WI38 (cell line): ENCODE data around the gene UTP4.

Experiments
- H3K4me3 ChIP-seq: 2 replicates; pipeline ENCODE4 v1.5.1; 2011; ENCODE audit warnings: low read depth, mild to moderate bottlenecking, control low read depth, low read length
- TF ChIP-seq, protein P1 (sequence below): IDR thresholded peaks from 2 replicates; pipeline ENCODE4 v1.5.1; 2012; ENCODE audit warnings: low read depth, mild to moderate bottlenecking, control low read depth, low read length

The UTP4 gene

DNA sequence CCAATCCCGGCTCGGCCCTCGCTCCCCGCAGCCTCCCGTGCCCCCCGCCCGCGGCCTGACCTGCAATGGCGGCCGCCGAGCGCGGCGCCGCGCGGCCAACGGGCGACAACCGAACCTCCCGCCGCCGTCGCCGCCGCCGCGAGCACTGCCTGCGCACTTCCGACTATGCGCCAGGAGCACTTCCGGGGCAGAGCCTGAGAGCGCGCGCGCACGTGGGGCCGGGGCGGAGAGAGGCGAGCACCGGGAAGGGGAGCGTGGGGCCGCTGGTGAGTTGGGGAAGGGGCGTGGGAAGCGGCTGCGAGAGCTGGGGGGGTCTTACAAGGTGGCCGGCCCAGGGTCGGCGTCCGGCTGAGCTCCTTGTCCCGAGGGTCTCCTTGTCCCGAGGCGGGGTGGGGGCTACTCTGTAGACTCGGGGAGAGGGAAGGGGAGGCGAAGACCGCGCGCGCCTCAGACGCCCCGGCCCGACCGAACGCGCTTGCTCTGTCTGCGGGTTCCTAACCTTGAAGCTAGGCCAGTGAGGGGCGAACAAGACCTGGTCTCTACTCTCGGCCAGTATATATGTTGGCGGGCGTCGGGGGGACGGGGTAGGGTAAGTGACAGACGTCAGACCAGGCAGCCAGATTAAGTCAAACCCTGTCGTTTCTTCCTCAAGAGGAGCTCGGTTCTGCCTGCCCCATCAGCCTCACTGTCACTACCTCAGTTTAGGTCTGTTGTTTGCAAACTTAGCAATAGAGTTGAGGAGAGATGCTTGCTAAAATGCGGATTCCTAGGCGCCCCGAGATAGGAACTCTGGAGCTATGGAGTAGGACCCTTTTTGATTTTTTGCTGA lies at the start of gene UTP4, which contains the start of gene CHTF8:
TSS of gene UTP4 (plus strand) at position 226 of the 829 bp plus-strand sequence. CDS start 811 bp downstream, outside the sequence.
TSS of gene CHTF8 (minus strand) at position 165 of the 829 bp plus-strand sequence. CDS start 11,130 bp downstream, outside the sequence.
- H3K4me3 ChIP-seq: peak within 1 kb of the TSS; percentile 79
- TF ChIP-seq, protein P1, sequence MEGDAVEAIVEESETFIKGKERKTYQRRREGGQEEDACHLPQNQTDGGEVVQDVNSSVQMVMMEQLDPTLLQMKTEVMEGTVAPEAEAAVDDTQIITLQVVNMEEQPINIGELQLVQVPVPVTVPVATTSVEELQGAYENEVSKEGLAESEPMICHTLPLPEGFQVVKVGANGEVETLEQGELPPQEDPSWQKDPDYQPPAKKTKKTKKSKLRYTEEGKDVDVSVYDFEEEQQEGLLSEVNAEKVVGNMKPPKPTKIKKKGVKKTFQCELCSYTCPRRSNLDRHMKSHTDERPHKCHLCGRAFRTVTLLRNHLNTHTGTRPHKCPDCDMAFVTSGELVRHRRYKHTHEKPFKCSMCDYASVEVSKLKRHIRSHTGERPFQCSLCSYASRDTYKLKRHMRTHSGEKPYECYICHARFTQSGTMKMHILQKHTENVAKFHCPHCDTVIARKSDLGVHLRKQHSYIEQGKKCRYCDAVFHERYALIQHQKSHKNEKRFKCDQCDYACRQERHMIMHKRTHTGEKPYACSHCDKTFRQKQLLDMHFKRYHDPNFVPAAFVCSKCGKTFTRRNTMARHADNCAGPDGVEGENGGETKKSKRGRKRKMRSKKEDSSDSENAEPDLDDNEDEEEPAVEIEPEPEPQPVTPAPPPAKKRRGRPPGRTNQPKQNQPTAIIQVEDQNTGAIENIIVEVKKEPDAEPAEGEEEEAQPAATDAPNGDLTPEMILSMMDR: no peak

DNA sequence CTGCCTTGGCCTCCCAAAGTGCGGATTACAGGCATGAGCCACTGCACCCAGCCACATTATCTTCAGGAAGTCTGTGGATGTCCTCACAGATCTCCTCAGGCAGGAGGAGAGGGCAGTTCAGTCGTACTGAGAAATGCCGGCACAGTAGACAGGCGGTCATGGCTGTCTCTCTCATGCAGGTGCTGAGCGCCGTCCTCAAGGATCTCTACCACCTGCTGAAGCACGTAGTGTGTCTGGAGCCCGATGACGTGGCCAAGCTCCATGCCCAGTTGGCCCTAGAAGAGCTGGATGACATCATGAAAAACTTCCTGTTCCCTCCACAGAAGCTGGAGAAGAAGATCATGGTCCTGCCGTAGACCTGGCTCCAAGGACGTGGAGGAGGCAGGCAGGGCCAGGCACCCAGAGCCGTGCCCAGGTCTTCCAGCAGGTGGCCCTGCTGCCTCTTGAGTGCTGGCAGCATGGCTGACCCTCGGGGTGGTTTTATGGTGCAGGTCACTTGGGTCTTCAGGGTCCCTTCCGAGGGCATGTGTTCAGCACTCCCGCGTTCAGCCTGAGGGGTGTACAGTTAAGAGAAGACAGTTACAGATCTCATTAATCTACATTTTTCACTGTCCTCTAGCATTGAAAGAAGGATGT lies 49.0 kb upstream of the UTP4 start:
- H3K4me3 ChIP-seq: no peak overlapping the region
- TF ChIP-seq, protein P1: no peak

DNA sequence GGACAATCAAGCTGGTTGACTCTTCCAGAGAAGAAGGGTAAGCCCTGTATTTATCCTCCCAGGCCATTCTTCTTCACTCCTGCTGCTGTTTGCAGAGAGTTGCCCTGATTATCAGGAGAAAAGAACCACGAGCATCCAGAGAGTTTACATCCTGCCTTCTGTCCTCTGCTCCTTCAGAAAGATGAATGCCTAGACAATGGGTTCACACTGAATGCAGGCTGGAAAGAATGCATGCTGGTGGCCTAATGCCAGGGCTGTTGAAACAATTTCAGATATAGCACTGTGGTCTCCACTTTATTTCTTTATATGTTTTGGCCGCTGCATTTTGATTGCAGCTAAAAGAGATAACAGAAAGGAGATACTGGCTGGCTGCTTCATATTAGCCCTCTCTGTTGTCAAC lies 48.2 kb upstream of the UTP4 start:
- no peak overlapping the region for H3K4me3 ChIP-seq
- TF ChIP-seq, protein P1: no peak

DNA sequence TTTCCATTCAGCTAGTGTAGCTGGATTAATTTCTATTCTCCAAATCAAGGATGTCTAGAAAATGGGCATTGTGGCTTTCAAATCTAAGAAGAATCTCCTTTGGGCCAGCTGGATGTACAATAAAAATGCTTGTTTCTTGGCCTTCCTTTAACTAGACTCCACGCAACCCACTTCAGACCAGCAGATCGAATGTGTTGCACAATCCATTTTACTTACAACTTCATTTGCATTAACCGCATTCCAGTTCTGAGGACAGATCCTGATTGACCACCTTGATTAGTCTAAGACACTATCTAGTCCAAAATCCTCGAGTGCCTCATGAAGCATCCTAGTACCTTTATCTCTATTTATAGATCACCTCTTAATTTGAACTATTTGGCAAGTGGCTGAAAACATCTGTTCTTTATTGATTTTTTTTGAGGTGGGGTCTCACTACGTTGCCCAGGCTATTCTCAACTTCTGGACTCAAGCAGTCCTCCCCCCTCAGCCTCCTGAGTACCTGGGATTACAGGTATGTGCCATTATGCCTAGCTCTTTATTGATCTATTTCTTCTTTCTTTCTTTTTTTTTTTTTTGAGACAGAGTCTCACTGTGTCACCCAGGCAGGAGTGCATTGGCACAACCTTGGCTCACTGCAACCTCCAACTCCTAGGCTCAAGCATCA lies 47.3 kb upstream of the UTP4 start:
- no peak overlapping the region for H3K4me3 ChIP-seq
- TF ChIP-seq, protein P1: no peak

DNA sequence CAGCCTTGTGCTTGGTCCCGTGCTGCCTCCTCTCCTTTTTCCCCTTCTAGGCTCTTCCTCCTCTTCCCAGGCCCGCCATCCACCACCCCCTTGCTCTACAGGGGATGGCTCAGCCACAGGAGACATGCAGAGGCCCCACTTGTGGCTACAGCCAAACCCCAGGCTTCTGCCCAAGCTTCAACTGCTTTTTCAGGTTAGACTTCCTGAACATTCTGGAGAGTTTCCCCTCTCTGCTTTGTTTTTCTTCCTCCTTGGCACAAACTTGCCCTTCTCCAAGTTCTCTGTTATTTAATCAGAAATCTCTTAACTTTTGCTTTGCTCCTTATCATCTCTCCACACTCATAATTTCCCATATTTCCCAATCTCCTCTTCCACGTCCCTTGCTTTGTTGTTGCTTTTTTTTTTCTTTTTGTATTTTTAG lies 45.3 kb upstream of the UTP4 start:
- TF ChIP-seq, protein P1: no peak
- no peak overlapping the region for H3K4me3 ChIP-seq

DNA sequence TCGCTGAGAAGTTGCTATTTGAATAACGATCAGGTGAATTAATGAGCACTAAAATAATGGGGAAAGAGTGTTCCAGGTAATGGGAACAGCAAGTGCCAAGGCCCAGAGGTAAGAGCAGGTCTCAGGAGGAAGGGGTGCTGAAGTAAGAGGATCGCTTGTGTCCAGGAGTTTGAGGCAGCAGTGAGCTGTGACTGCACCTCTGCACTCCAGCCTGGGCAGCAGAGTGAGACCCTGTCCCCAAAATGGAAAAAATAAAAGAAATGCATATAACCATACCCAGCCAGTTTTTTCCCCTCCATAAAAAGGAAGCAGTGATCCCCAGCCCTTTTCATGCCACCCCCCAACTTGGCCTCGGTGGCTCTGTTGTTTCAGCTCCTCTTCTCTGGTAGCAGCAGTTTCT lies 43.8 kb upstream of the UTP4 start:
- H3K4me3 ChIP-seq: no peak overlapping the region
- TF ChIP-seq, protein P1: no peak
